ENCODE data around the gene THSD7A.

THSD7A gene

DNA sequence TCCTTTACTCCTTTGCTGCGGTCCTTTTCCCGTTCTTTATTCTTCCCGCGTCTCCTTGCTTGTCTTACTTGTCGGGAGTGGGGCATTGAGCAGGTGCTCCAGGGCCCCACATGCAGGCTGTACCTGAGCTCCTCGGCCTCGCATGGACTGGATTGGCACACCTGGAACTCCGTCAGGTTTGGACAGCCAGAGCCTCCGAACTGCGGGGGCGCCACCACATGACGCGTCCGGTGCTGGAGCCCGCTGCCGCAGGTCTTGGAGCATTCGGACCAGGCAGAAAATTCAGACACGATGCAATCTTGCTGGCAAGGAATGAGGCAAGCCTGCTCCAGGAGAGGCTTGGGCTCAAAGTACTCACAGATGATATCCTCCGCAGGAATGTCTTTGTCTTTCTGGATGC lies 195.7 kb downstream of the THSD7A start:
- H3K36me3 Mint-ChIP-seq (ENCODE audit: low read depth), result peaks cover 16% of the 10 kb centered on the region
- H3K4me1 Mint-ChIP-seq, result peaks cover 7% of the 10 kb centered on the region
- TF ChIP-seq, protein P1, sequence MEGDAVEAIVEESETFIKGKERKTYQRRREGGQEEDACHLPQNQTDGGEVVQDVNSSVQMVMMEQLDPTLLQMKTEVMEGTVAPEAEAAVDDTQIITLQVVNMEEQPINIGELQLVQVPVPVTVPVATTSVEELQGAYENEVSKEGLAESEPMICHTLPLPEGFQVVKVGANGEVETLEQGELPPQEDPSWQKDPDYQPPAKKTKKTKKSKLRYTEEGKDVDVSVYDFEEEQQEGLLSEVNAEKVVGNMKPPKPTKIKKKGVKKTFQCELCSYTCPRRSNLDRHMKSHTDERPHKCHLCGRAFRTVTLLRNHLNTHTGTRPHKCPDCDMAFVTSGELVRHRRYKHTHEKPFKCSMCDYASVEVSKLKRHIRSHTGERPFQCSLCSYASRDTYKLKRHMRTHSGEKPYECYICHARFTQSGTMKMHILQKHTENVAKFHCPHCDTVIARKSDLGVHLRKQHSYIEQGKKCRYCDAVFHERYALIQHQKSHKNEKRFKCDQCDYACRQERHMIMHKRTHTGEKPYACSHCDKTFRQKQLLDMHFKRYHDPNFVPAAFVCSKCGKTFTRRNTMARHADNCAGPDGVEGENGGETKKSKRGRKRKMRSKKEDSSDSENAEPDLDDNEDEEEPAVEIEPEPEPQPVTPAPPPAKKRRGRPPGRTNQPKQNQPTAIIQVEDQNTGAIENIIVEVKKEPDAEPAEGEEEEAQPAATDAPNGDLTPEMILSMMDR (IDR thresholded peaks at IDR 0.05; ENCODE audit: unreplicated experiment in 3 of 3), result no peak
- no peak overlapping the region for H3K4me3 Mint-ChIP-seq
- H3K27me3 Mint-ChIP-seq (ENCODE audit: low read depth), result peaks cover 4% of the 10 kb centered on the region
- no peaks in the 10 kb centered on the region for H3K9me3 Mint-ChIP-seq
- H3K27ac Mint-ChIP-seq, result no peak overlapping the region

DNA sequence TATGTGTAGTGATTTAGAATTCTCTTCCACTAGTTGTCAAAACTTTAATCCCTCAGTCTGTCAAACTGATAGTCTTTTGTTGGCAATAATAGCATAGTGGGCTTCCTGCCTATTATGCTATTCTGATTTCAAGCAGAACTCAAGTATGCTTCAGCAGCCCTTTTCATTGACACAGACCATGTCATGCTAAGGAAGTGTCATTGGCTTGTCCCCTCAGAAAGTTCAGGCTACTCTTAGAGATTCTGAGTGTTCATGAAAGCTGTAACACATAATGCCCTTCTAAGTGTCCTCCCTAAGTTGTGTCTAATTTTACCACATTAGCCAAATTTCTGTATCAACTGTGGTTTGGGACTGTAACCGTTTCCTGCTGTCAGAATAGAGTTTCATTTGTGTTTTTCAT lies 198.7 kb downstream of the THSD7A start:
- H3K4me1 Mint-ChIP-seq, result peaks cover 7% of the 10 kb centered on the region
- TF ChIP-seq, protein P1 (IDR thresholded peaks at IDR 0.05; ENCODE audit: unreplicated experiment in 3 of 3), result no peak
- peaks cover 16% of the 10 kb centered on the region for H3K36me3 Mint-ChIP-seq (ENCODE audit: low read depth)
- H3K9me3 Mint-ChIP-seq, result no peaks in the 10 kb centered on the region
- H3K27me3 Mint-ChIP-seq (ENCODE audit: low read depth), result peaks cover 6% of the 10 kb centered on the region
- no peak overlapping the region for H3K4me3 Mint-ChIP-seq
- no peak overlapping the region for H3K27ac Mint-ChIP-seq

DNA sequence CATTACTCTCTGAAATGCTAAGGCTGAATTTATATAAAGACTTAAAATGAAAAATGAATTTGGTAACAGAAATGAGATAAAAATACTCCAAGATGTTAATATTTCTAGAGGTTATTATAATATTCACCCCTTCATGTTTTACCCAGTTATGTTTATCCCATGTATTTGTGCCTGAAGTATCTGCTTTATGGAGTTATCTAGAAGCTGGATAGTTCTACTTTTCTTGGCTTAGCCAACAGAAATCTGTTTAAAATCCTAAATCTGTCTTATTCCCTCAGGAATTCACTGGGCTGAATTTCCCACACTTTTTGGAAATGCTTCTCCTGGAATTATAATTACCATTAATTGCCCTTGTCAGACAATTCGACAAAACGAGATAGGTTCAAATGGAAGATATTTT lies 201.6 kb downstream of the THSD7A start:
- H3K36me3 Mint-ChIP-seq (ENCODE audit: low read depth), result no peaks in the 10 kb centered on the region
- H3K4me3 Mint-ChIP-seq, result no peak overlapping the region
- no peak overlapping the region for H3K27ac Mint-ChIP-seq
- no peaks in the 10 kb centered on the region for H3K9me3 Mint-ChIP-seq
- TF ChIP-seq, protein P1 (IDR thresholded peaks at IDR 0.05; ENCODE audit: unreplicated experiment in 3 of 3), result no peak
- peaks cover 3% of the 10 kb centered on the region for H3K27me3 Mint-ChIP-seq (ENCODE audit: low read depth)
- peaks cover 10% of the 10 kb centered on the region for H3K4me1 Mint-ChIP-seq

DNA sequence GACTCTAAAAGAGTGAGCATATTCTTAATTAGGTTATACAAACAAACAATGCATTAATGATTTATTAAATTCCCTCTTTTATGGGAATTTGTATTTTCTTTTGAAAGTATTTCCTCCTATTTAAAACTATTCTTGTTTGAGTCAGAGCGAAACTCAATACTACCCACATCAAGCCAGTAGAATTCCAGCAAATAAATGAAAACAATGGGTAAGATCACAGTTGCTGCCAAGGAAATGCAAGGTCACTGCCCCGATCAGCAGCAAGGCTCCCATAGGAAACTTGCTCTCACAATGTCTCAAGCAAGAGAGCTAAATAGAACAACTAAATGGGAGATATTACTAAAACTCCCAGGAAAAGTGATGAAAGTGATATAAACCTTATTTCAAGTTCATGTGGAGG lies 206.3 kb downstream of the THSD7A start:
- peaks cover 3% of the 10 kb centered on the region for H3K27me3 Mint-ChIP-seq (ENCODE audit: low read depth)
- no peaks in the 10 kb centered on the region for H3K9me3 Mint-ChIP-seq
- H3K27ac Mint-ChIP-seq, result no peak overlapping the region
- H3K36me3 Mint-ChIP-seq (ENCODE audit: low read depth), result peaks cover 4% of the 10 kb centered on the region
- no peak overlapping the region for H3K4me3 Mint-ChIP-seq
- peaks cover 6% of the 10 kb centered on the region for H3K4me1 Mint-ChIP-seq
- TF ChIP-seq, protein P1 (IDR thresholded peaks at IDR 0.05; ENCODE audit: unreplicated experiment in 3 of 3), result no peak

DNA sequence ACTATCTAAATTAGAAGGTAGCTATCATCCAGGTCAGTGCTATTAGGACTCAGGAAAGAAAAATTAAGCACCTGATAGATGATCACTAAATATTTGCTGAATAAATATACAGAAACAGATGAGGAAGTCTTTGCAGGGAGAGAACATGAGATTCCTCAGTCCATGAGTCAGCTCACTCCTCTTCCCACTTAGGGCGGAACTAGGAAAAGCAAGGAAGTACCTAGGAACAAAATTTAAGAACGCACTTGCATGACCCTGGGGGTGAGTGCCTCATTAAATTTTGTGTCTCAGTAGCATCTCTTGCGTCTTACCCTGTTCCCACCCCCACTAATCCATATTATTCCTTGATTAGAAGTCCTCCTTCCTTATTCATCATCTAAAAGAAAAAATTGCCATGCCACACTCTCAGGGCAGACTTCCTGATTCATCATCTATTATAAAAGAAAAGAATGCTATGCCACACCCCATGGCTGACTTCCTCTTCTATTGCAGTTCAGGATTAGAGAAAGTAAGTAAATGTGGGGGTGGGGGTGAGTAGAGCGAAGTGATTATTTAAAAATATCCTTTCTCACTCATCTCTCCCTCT lies 208.8 kb downstream of the THSD7A start:
- Mint-ChIP-seq H3K4me1 (peaks cover 6% of the 10 kb centered on the region), H3K27ac (no peak overlapping the region), H3K9me3 (no peaks in the 10 kb centered on the region), H3K27me3 (ENCODE audit: low read depth) (peaks cover under 1% of the 10 kb centered on the region), H3K4me3 (no peak overlapping the region), H3K36me3 (ENCODE audit: low read depth) (peaks cover 4% of the 10 kb centered on the region)
- TF ChIP-seq, protein P1 (IDR thresholded peaks at IDR 0.05; ENCODE audit: unreplicated experiment in 3 of 3), result no peak
